T-helper 1 cell treated with Interleukin-12 subunit alpha and Interleukin-12 subunit beta and Interleukin-4 antibody, amounts not matched to agents 30 μg/mL and 1 μg/mL, for 36 hours (primary cell): ENCODE results near the gene CBR4.

Experiments
- H3K27ac Mint-ChIP-seq: one replicate; pipeline ENCODE4 v1.8.0; 2021; ENCODE audit warnings: mild to moderate bottlenecking, mixed read lengths
- H3K27me3 Mint-ChIP-seq: one replicate; pipeline ENCODE4 v1.8.0; 2021; ENCODE audit warnings: low read depth, mixed read lengths
- H3K36me3 Mint-ChIP-seq: one replicate; pipeline ENCODE4 v1.8.0; 2021; ENCODE audit warnings: low read depth, mixed read lengths
- H3K4me1 Mint-ChIP-seq: one replicate; pipeline ENCODE4 v1.8.0; 2021; ENCODE audit warnings: low read depth, mixed read lengths
- H3K4me3 Mint-ChIP-seq: one replicate; pipeline ENCODE4 v1.8.0; 2021; ENCODE audit warnings: mild to moderate bottlenecking, moderate library complexity, mixed read lengths
- H3K9me3 Mint-ChIP-seq: one replicate; pipeline ENCODE4 v1.8.0; 2021; ENCODE audit warnings: mixed read lengths

CBR4 gene

GRCh38 chr4:169010125-169011023 is at the start of gene CBR4:
CBR4 (minus strand) TSS chr4:169010255; CDS start chr4:169010089, 166 bp downstream.
- H3K4me3 Mint-ChIP-seq: peak within 1 kb of the TSS; percentile 88
- H3K9me3 Mint-ChIP-seq: no peaks in the 10 kb centered on the region
- H3K27ac Mint-ChIP-seq: peak within 1 kb of the TSS; percentile 96
- no peaks in the 10 kb centered on the region for H3K27me3 Mint-ChIP-seq
- peaks cover 25% of the 10 kb centered on the region for H3K4me1 Mint-ChIP-seq
- peaks cover 10% of the 10 kb centered on the region for H3K36me3 Mint-ChIP-seq

- Mint-ChIP-seq H3K9me3 (no peaks in the 10 kb centered on the region), H3K4me1 (no peaks in the 10 kb centered on the region), H3K27me3 (no peaks in the 10 kb centered on the region), H3K36me3 (no peaks in the 10 kb centered on the region), H3K27ac (no peak overlapping the region), H3K4me3 (no peak overlapping the region)
These were observed 49.5 kb upstream of the CBR4 start for GRCh38 chr4:169059306-169060211.

- no peak overlapping the region for H3K4me3 Mint-ChIP-seq
- no peaks in the 10 kb centered on the region for H3K27me3 Mint-ChIP-seq
- no peak overlapping the region for H3K27ac Mint-ChIP-seq
- H3K36me3 Mint-ChIP-seq: no peaks in the 10 kb centered on the region
- no peaks in the 10 kb centered on the region for H3K9me3 Mint-ChIP-seq
- no peaks in the 10 kb centered on the region for H3K4me1 Mint-ChIP-seq
These were observed 48.3 kb upstream of the CBR4 start for GRCh38 chr4:169058312-169058711.

- Mint-ChIP-seq H3K4me3 (no peak overlapping the region), H3K27ac (no peak overlapping the region), H3K27me3 (no peaks in the 10 kb centered on the region), H3K9me3 (no peaks in the 10 kb centered on the region), H3K36me3 (no peaks in the 10 kb centered on the region), H3K4me1 (no peaks in the 10 kb centered on the region)
These were observed 44.8 kb upstream of the CBR4 start for GRCh38 chr4:169054879-169055278.

GRCh38 chr4:169052594-169052945 is 42.5 kb upstream of the CBR4 start:
- no peaks in the 10 kb centered on the region for H3K4me1 Mint-ChIP-seq
- no peaks in the 10 kb centered on the region for H3K9me3 Mint-ChIP-seq
- H3K27me3 Mint-ChIP-seq: peaks cover 3% of the 10 kb centered on the region
- H3K4me3 Mint-ChIP-seq: no peak overlapping the region
- no peak overlapping the region for H3K27ac Mint-ChIP-seq
- H3K36me3 Mint-ChIP-seq: no peaks in the 10 kb centered on the region

GRCh38 chr4:169051761-169052593 is 41.9 kb upstream of the CBR4 start:
- no peak overlapping the region for H3K4me3 Mint-ChIP-seq
- no peak overlapping the region for H3K27ac Mint-ChIP-seq
- H3K36me3 Mint-ChIP-seq: no peaks in the 10 kb centered on the region
- H3K4me1 Mint-ChIP-seq: no peaks in the 10 kb centered on the region
- no peaks in the 10 kb centered on the region for H3K9me3 Mint-ChIP-seq
- H3K27me3 Mint-ChIP-seq: peaks cover 3% of the 10 kb centered on the region

- H3K9me3 Mint-ChIP-seq: no peaks in the 10 kb centered on the region
- no peaks in the 10 kb centered on the region for H3K4me1 Mint-ChIP-seq
- H3K27me3 Mint-ChIP-seq: peaks cover 3% of the 10 kb centered on the region
- H3K4me3 Mint-ChIP-seq: no peak overlapping the region
- H3K27ac Mint-ChIP-seq: no peak overlapping the region
- no peaks in the 10 kb centered on the region for H3K36me3 Mint-ChIP-seq
These were observed 41.1 kb upstream of the CBR4 start for GRCh38 chr4:169050881-169051760.

- Mint-ChIP-seq H3K36me3 (no peaks in the 10 kb centered on the region), H3K4me1 (no peaks in the 10 kb centered on the region), H3K27me3 (peaks cover 3% of the 10 kb centered on the region), H3K27ac (no peak overlapping the region), H3K9me3 (no peaks in the 10 kb centered on the region), H3K4me3 (no peak overlapping the region)
These were observed 40.2 kb upstream of the CBR4 start for GRCh38 chr4:169050284-169050683.

- Mint-ChIP-seq H3K36me3 (no peaks in the 10 kb centered on the region), H3K4me3 (no peak overlapping the region), H3K27ac (no peak overlapping the region), H3K9me3 (no peaks in the 10 kb centered on the region), H3K4me1 (no peaks in the 10 kb centered on the region), H3K27me3 (peaks cover 3% of the 10 kb centered on the region)
These were observed 38.9 kb upstream of the CBR4 start for GRCh38 chr4:169048868-169049414.

- Mint-ChIP-seq H3K4me3 (no peak overlapping the region), H3K9me3 (no peaks in the 10 kb centered on the region), H3K27ac (no peak overlapping the region), H3K36me3 (no peaks in the 10 kb centered on the region), H3K4me1 (no peaks in the 10 kb centered on the region), H3K27me3 (peaks cover 3% of the 10 kb centered on the region)
These were observed 37.9 kb upstream of the CBR4 start for GRCh38 chr4:169047956-169048355.

- no peaks in the 10 kb centered on the region for H3K9me3 Mint-ChIP-seq
These were observed 36.0 kb upstream of the CBR4 start for GRCh38 chr4:169045862-169046584.

GRCh38 chr4:169044714-169045447 is 34.8 kb upstream of the CBR4 start:
- no peak overlapping the region for H3K4me3 Mint-ChIP-seq
- H3K27me3 Mint-ChIP-seq: peaks cover 3% of the 10 kb centered on the region
- no peak overlapping the region for H3K27ac Mint-ChIP-seq
- H3K36me3 Mint-ChIP-seq: no peaks in the 10 kb centered on the region
- no peaks in the 10 kb centered on the region for H3K4me1 Mint-ChIP-seq
- no peaks in the 10 kb centered on the region for H3K9me3 Mint-ChIP-seq

More at GRCh38 chr4:169045862-169046584, 36.0 kb upstream of the CBR4 start:
- Mint-ChIP-seq H3K36me3 (no peaks in the 10 kb centered on the region), H3K27me3 (peaks cover 3% of the 10 kb centered on the region), H3K4me1 (no peaks in the 10 kb centered on the region), H3K27ac (no peak overlapping the region), H3K4me3 (no peak overlapping the region)
